Stimulated activated CD4-positive, alpha-beta T cell treated with anti-CD3 and anti-CD28 coated beads, Interleukin-12 subunit alpha, Interleukin-12 subunit beta, amount 100 ng/mL, for 4 hours (primary cell): ENCODE data around the gene GXYLT2.

Source experiments
- DNase-seq: peaks from one replicate; pipeline ENCODE4 v3.0.0-alpha.2; 2020

Gene GXYLT2, protein sequence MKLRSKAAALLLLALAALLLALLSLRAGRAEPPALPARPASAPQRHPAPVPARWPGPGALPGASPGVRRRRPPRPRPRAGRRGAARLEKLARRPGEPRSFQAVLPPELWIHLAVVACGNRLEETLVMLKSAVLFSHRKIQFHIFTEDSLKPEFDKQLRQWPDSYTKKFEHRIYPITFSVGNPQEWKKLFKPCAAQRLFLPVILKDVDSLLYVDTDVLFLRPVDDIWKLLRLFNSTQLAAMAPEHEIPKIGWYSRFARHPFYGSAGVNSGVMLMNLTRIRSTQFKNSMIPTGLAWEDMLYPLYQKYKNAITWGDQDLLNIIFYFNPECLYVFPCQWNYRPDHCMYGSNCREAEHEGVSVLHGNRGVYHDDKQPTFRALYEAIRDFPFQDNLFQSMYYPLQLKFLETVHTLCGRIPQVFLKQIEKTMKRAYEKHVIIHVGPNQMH

DNA sequence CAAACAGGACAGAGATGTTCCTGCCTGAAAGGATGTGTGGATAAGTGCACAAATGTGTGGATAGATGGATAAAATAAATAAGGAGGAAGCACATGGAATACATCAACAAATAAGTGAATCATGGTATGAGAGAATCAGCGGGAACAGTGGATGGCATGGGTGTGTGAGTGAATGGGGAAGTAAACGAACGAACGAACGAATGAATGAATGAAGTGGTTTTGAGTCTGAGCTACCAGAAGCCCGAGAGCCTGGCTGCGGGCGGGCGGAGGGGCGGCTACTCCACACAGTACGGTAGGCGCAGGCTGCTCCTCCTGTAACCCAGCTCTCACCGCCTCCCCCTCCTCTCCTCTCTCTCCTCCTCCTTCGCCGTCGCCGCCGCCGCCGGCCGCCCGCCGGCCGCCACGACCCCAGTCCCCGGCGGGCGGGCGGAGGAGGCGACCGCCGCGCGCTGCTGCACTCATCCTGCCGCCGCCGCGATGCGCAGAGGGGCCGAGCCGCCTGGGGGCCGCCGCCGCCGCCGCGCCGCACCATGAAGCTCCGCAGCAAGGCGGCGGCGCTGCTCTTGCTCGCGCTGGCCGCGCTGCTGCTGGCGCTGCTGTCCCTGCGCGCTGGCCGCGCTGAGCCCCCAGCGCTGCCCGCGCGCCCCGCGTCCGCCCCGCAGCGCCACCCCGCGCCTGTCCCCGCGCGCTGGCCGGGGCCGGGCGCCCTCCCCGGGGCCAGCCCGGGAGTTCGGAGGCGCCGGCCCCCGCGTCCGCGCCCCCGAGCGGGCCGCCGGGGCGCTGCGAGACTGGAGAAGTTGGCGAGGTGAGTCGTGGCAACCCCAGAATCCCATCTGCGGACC lies at the start of gene GXYLT2:
Gene GXYLT2 (plus strand): TSS at position 342 of the 841 bp plus-strand sequence. CDS start 188 bp downstream, at position 530.
- DNase-seq: peak; percentile 23

- no peak for DNase-seq
Measured at GRCh38 chr3:72839057-72839456, 48.8 kb upstream of the GXYLT2 start.

DNA sequence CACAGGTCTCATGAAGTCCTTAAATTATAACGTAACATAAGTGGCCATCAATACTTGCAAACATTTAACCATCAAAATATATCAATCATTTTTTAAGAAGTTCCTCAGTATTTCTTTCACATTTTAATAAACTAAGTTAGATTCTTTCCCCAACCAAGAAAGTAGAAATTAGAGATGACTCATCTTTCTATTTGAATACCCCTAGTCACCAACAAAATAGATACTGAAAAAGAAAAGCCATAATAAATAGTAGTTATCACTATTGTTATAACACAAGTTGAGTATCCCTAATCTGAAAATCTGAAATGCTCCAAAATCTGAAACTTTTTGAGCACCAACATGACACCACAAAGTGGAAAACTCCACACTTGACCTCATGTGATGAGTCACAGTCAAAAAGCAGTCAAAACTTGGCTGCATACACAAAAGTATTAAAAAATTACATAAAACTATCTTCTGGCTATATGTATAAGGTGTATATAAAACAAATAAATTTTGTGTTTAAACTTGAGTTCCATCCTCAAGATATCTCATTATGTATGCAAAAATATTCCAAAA lies 43.3 kb upstream of the GXYLT2 start:
- DNase-seq: no peak

DNA sequence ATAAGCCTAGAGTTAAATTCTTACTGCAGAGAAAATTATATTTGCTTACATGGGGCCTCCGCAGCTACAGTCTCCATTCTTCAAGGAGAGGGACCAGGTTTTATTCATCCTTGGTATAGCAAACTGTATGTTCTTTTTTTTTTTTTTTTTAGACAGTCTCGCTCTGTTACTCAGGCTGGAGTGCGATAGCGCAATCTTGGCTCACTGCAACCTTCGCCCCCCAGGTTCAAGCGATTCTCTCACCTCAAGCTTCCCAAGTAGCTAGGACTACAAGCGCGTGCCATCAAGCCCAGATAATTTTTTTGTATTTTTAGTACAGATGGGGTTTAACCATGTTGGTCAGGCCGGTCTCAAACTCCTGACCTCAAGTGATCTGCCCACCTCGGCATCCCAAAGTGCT lies 41.7 kb upstream of the GXYLT2 start:
- no peak for DNase-seq

DNA sequence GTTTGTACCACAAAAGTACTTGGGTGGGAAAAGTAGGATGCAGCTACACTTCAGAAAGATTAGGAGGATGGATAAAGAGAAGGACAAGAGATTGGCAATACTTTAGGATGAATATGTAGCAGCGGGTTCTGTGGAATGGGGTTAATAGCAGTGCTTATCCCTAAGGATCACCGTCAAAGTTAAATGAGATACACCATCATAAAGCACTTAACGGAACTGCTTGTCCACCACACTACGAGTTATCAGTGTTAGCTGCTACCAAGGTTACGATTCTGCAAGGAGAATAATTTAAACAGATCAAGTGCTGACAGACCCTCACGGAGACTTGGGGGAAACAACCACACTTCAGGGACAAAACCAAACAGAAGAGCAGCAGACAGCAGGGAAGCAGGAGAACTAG lies 40.6 kb upstream of the GXYLT2 start:
- DNase-seq: no peak

DNA sequence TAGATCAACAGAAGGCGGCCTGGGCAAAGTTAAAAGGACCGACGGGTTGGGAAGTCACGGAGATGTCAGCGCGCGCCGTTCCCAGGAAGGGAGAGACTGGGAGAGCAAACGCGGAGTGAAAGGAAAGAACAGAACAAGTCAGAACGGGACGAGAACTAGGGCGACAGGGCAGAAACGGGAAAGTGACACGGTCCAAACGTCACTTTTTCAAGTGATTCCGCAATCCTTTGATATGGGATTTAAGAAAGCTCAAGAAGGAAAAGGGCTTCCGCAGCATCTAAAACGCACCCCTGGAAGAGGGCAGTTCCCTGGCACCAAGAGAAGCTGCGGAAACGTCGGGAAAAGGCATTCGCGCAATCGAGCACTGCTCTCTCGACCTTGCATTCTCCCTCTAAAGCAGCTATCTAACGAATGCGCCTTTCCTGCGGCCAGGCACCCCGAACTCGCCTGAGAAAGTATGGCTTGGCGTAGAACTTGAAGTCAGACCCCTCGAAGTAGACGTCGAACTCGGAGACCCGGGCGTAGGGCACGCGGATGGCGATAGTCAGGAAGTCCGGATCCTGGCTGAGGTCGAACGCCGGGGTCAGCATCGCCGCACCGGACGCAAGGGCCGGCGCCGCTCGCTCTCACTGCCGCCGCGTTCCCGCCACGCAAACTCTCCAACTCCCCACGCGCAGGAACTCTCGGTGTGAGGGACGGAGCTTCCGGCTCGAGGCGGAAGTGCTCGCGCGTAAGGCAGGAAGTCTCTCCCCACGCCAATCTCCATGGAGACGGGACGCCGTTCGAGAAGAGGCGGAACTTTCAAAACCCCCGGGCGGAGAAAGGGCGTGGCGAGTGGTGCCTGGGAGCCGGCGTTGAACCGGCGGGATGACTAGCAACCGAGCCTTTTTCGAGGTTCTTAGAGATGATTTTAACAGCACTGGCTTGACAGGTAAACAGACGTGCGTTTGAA lies 39.8 kb upstream of the GXYLT2 start, which contains the start of gene SHQ1:
Gene SHQ1 (minus strand): TSS at position 695 of the 952 bp plus-strand sequence. CDS start 105 bp downstream, at position 590.
- peak; percentile 95 for DNase-seq

DNA sequence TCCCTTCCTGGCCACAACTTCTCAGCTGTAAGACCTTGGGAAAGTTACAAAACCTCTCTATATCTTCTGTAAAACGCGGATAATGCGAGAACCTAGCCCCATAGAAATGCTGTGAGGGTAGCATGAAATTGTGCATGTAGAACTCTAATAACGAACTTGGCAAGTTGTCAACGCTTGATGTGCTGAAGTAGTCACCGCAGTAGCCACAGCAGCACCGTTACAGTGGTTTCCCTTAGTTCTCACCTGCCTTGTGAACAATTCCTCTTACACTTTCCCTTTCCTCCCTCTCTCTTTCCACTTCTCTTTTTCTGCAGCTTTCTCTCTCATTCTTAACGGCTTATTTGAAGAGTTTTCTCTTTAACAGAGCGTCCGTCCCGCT lies 39.2 kb upstream of the GXYLT2 start:
- DNase-seq: peak; percentile 5

- no peak for DNase-seq
Measured at GRCh38 chr3:72855001-72855400, 32.8 kb upstream of the GXYLT2 start.

DNA sequence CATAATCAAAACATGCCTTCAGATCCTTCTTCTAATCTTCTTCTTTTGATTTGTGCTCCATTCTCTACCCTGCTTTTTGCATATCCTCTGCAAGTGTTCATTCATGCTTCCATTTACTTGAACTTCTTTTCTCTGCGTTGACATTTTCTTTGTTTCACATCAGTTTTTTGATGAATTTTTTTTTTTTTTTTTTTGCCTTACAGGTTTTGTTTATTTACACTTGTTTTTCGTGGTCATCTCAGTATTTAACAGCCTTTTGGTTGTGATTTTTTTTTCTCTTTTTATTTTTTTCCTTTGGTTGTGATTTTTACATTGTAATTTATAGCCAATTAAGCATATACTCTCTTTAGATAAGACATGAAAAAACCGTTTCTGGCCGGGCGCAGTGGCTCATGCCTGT lies 27.8 kb upstream of the GXYLT2 start:
- DNase-seq: no peak

DNA sequence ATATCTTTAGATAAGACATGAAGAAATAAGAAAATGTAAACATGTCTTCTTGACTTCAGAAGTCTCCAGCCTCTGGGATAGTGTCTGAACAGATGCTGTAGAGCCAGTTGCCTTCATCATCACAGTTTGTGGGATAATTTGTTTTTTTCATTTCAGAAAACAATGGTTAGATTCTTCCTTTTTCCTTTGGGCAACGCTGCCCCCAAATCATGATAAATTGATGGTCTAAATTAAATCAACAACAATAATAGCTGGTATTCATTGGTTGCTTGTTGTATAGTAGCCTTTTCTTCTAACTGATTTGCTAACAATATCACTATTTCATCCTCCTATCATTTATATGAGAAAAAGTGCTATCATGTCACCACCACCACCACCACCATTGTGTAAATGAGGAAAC lies 27.0 kb upstream of the GXYLT2 start:
- DNase-seq: no peak

DNA sequence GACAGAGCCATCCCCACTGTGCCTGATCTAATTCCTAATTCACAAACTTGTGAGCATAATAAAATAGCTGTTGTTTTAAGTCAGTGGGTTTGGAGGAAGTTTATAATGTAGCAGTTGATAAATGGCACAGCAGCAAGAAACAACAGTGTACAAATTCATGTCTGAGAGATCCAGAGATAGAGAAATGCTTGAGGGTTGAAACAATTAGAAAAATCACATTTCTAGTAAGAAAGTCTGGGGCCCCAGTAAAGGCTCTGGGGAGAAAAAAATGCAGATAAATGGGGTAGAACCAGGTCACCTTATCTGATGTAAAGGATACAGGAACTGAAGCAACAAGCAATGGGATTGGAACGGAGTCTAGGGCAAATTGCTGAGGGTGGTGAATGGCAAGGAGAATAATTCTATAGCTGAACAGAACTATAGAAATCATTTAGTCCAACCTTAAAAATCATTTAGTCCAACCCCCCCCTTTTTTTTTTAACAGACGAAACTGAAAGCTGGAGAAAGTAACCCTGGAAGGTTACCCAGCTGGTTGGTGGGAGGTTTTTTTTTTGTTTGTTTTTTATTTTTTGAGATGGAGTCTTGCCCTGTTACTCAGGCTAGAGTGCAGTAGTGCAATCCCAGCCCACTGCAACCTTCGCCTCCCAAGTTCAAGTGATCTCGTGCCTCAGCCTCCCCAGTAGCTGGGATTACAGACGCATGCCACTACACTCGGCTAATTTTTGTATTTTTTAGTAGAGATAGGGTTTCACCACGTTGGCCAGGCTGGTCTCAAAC lies 25.3 kb upstream of the GXYLT2 start:
- DNase-seq: no peak

DNA sequence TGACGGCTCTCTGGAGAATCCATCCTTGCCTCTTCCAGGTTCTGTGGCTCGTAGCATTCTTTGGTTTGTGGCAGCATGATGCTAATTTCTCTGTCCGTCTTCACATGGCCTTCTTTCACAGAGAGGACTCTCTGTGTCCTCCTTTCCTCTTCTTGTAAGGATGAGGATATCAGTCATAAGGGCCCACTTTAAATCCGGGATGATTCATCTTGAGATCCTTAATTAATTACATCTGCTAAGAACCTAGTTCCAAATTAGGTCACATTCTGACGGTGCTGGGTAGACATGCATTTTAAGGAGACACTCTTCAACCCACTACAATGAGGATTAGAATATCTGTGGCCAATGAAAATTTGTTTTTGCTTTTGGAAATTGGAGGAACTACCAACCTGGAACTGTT lies 15.7 kb upstream of the GXYLT2 start:
- DNase-seq: no peak

- no peak for DNase-seq
Measured at GRCh38 chr3:72887343-72887704, 522 bp upstream of the GXYLT2 start.

- no peak for DNase-seq
Measured at GRCh38 chr3:72888546-72889309, 882 bp downstream of the GXYLT2 start.

- DNase-seq: no peak
Measured at GRCh38 chr3:72889310-72890165, 1.7 kb downstream of the GXYLT2 start.

GRCh38 chr3:72890166-72890925 lies 2.5 kb downstream of the GXYLT2 start:
- DNase-seq: no peak

DNA sequence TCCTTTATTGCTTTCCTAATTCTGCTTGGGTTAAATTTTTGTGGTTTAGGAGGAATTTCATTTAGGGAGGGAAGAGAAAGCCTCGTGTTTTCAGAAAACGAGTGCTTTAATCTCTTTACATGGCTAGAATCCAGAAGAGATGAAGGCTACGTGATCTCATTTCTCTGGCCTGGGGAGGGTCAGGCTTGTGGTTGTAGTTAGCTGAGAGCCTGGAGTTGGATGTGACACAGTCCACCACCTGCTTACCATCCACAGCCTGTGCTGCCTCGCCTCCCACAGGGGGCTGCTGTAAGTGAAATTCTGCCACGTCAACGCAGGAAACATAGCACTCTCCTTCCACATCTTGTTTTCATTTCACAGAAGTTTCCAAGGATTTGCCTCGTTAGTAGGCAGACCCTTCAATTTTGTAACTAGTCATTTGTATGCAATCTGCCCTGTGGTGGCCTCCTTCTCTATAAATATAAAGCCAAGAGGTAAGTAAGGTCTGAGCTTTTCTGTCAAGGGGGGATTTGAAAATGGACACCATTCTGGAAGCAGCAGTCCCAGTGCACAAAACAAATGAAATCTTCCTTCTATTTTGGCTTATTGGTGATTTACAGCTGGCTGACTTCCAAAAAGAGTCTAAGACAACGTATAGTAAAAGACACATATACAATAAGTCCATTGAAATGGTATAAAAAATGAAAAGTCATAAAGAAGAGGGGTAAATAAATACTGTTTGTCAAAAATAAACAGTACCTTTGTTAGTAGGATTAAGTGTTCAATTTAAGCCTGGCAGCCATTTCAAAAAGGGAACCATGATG lies 3.4 kb downstream of the GXYLT2 start:
- DNase-seq: no peak
